SK-MEL-5 (cell line): ENCODE results near the gene DLG4. TPM values are rescaled to one million over a fixed set of nuclear protein-coding genes. Genes with fewer than 3 reads are reported as not detected.

ENCODE experiments used
- DNase-seq: peaks from one replicate; pipeline ENCODE4 v3.0.0-alpha.2; 2016; ENCODE audit warnings: low read depth, low spot score
- in situ Hi-C: cut with HindIII; loops from 2 replicates; pipeline ENCODE4 v1.10.0; 2016; ENCODE audit warnings: low sequenced_read_pairs, high pct_unique_total_duplicates, low pct_unique_long_range_greater_than_20kb
- total RNA-seq: library from RNA; depleted of rRNA; stranded (reverse); fragments of >200 nt; shearing (Covaris generic); gene quantifications from 2 replicates; pipeline ENCODE4 v1.2.3, GENCODE V29; 2014

The DLG4 gene
- total RNA-seq, 1 experiment from 2014 or later: 3.7 TPM

- in situ Hi-C loops: no loop called here
- peak; percentile 84 for DNase-seq
These were observed 17.7 kb upstream of the DLG4 start for GRCh38 chr17:7237266-7237760.

GRCh38 chr17:7236808-7237207 lies 17.2 kb upstream of the DLG4 start:
- in situ Hi-C loops: no loop called here
- no peak for DNase-seq

- peak; percentile 46 for DNase-seq
- in situ Hi-C loops: no loop called here
These were observed 16.3 kb upstream of the DLG4 start for GRCh38 chr17:7235693-7236665.

GRCh38 chr17:7234083-7234951 lies 14.7 kb upstream of the DLG4 start, which contains the start of gene DVL2:
TSS of gene DVL2 (minus strand) at chr17:7234517. CDS start at chr17:7234262, 255 bp downstream.
- in situ Hi-C loops: no loop called here
- DNase-seq: peak; percentile 94

GRCh38 chr17:7233701-7234082 lies 14.1 kb upstream of the DLG4 start:
- in situ Hi-C loops: no loop called here

GRCh38 chr17:7232114-7232513 lies 12.5 kb upstream of the DLG4 start:
- in situ Hi-C loops: no loop called here
- DNase-seq: no peak

More at GRCh38 chr17:7233701-7234082, 14.1 kb upstream of the DLG4 start:
- DNase-seq: no peak

- no peak for DNase-seq
- in situ Hi-C loops: no loop called here
These were observed 9.9 kb upstream of the DLG4 start for GRCh38 chr17:7229504-7229903.

GRCh38 chr17:7228920-7229319 lies 9.3 kb upstream of the DLG4 start:
- no peak for DNase-seq
- in situ Hi-C loops: no loop called here

GRCh38 chr17:7226721-7227710 lies 7.4 kb upstream of the DLG4 start:
- no peak for DNase-seq
- in situ Hi-C loops: no loop called here

- no peak for DNase-seq
- in situ Hi-C loops: no loop called here
These were observed 6.2 kb upstream of the DLG4 start for GRCh38 chr17:7225711-7226331.

- in situ Hi-C loops: no loop called here
- DNase-seq: no peak
These were observed 5.0 kb upstream of the DLG4 start for GRCh38 chr17:7224661-7225111.

- DNase-seq: no peak
- in situ Hi-C loops: no loop called here
These were observed 4.5 kb upstream of the DLG4 start for GRCh38 chr17:7224110-7224509.

- in situ Hi-C loops: no loop called here
- DNase-seq: no peak
These were observed 3.7 kb upstream of the DLG4 start for GRCh38 chr17:7223375-7223774.

- DNase-seq: no peak
- in situ Hi-C loops: no loop called here
These were observed 3.3 kb upstream of the DLG4 start for GRCh38 chr17:7222972-7223292.

- no peak for DNase-seq
- in situ Hi-C loops: no loop called here
These were observed 2.7 kb upstream of the DLG4 start for GRCh38 chr17:7222093-7222971.
